ENCODE data around the gene VIPR2. TPM values are rescaled to one million over a fixed set of nuclear protein-coding genes. Genes with fewer than 3 reads are reported as not detected.

VIPR2 gene
- total RNA-seq, 1 experiment from 2014 or later, result not detected

DNA sequence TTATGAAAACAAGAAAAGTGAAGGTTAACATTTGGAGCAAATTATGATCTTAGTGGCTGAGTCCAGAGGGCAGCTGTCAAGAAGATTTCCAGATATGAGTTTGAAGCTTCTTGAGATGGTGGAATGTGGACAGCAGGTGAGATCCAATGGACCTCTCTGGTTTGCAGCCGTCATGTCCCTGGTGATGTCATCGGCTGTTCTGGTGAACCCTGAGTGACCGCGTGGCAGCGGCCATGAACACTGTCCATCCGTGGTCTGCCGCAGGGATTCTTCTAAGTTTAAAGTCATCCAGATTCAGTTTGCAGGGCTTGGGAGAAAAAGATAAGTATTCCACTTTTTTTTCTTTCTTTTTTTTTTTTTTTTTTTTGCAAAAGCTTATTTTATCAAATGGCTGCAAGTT is 15.8 kb upstream of the VIPR2 start:
- H3K27me3 ChIP-seq (replicated peaks; ENCODE audit: insufficient read depth, low read depth, low read length, poor library complexity), result peaks cover 28% of the 10 kb centered on the region
- no TSS peak for BruUV-seq (replicated peaks)
- H3K4me1 ChIP-seq (ENCODE audit: insufficient read depth, low read length, poor library complexity, severe bottlenecking), result no peaks in the 10 kb centered on the region
- H3K36me3 ChIP-seq (ENCODE audit: insufficient read depth, low read length, poor library complexity, severe bottlenecking), result no peaks in the 10 kb centered on the region
- intact Hi-C loops (cut with micrococcal nuclease; ENCODE audit: unreplicated experiment), result no loop called here
- no peak overlapping the region for H3K27ac ChIP-seq (ENCODE audit: low read depth, low read length, poor library complexity, severe bottlenecking)
- ChIA-PET POLR2A (ENCODE audit: low non-redundant PET) (no interaction called here), CTCF (no interaction called here)
- no peaks in the 10 kb centered on the region for H3K9me3 ChIP-seq (ENCODE audit: low read depth, low read length, poor library complexity, severe bottlenecking)
- TF ChIP-seq EZH2 (IDR thresholded peaks at IDR 0.05; ENCODE audit: borderline replicate concordance, low read depth, low read length, poor library complexity, severe bottlenecking), result no peak
- no peak for DNase-seq (ENCODE audit: low spot score)
- H3K4me3 ChIP-seq (ENCODE audit: low read depth, low read length, poor library complexity, severe bottlenecking), result no peak overlapping the region

- Histone ChIP-seq H3K36me3 (ENCODE audit: insufficient read depth, low read length, poor library complexity, severe bottlenecking) (no peaks in the 10 kb centered on the region), H3K27me3 (replicated peaks; ENCODE audit: insufficient read depth, low read depth, low read length, poor library complexity) (peaks cover 28% of the 10 kb centered on the region), H3K4me3 (ENCODE audit: low read depth, low read length, poor library complexity, severe bottlenecking) (no peak overlapping the region), H3K9me3 (ENCODE audit: low read depth, low read length, poor library complexity, severe bottlenecking) (no peaks in the 10 kb centered on the region), H3K27ac (ENCODE audit: low read depth, low read length, poor library complexity, severe bottlenecking) (no peak overlapping the region), H3K4me1 (ENCODE audit: insufficient read depth, low read length, poor library complexity, severe bottlenecking) (no peaks in the 10 kb centered on the region)
- no peak for TF ChIP-seq EZH2 (IDR thresholded peaks at IDR 0.05; ENCODE audit: borderline replicate concordance, low read depth, low read length, poor library complexity, severe bottlenecking)
- TF ChIP-seq, protein P1, sequence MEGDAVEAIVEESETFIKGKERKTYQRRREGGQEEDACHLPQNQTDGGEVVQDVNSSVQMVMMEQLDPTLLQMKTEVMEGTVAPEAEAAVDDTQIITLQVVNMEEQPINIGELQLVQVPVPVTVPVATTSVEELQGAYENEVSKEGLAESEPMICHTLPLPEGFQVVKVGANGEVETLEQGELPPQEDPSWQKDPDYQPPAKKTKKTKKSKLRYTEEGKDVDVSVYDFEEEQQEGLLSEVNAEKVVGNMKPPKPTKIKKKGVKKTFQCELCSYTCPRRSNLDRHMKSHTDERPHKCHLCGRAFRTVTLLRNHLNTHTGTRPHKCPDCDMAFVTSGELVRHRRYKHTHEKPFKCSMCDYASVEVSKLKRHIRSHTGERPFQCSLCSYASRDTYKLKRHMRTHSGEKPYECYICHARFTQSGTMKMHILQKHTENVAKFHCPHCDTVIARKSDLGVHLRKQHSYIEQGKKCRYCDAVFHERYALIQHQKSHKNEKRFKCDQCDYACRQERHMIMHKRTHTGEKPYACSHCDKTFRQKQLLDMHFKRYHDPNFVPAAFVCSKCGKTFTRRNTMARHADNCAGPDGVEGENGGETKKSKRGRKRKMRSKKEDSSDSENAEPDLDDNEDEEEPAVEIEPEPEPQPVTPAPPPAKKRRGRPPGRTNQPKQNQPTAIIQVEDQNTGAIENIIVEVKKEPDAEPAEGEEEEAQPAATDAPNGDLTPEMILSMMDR (conservative IDR thresholded peaks at IDR 0.05; ENCODE audit: low read depth, low read length), result no peak
- BruUV-seq (replicated peaks), result no TSS peak
- no peak for DNase-seq (ENCODE audit: low spot score)
- intact Hi-C loops (cut with micrococcal nuclease; ENCODE audit: unreplicated experiment), result no loop called here
- ChIA-PET CTCF (no interaction called here), POLR2A (ENCODE audit: low non-redundant PET) (no interaction called here)
Measured at GRCh38 chr7:159159731-159160130, 15.1 kb upstream of the VIPR2 start.

- H3K4me1 ChIP-seq (ENCODE audit: insufficient read depth, low read length, poor library complexity, severe bottlenecking), result no peaks in the 10 kb centered on the region
- ChIA-PET POLR2A (ENCODE audit: low non-redundant PET) (no interaction called here), CTCF (no interaction called here)
- DNase-seq (ENCODE audit: low spot score), result no peak
- intact Hi-C loops (cut with micrococcal nuclease; ENCODE audit: unreplicated experiment), result no loop called here
- peaks cover 28% of the 10 kb centered on the region for H3K27me3 ChIP-seq (replicated peaks; ENCODE audit: insufficient read depth, low read depth, low read length, poor library complexity)
- no peaks in the 10 kb centered on the region for H3K9me3 ChIP-seq (ENCODE audit: low read depth, low read length, poor library complexity, severe bottlenecking)
- H3K27ac ChIP-seq (ENCODE audit: low read depth, low read length, poor library complexity, severe bottlenecking), result no peak overlapping the region
- no peak overlapping the region for H3K4me3 ChIP-seq (ENCODE audit: low read depth, low read length, poor library complexity, severe bottlenecking)
- BruUV-seq (replicated peaks), result no TSS peak
- TF ChIP-seq, protein P1 (conservative IDR thresholded peaks at IDR 0.05; ENCODE audit: low read depth, low read length), result no peak
- no peak for TF ChIP-seq EZH2 (IDR thresholded peaks at IDR 0.05; ENCODE audit: borderline replicate concordance, low read depth, low read length, poor library complexity, severe bottlenecking)
- H3K36me3 ChIP-seq (ENCODE audit: insufficient read depth, low read length, poor library complexity, severe bottlenecking), result no peaks in the 10 kb centered on the region
Measured at GRCh38 chr7:159158888-159159405, 14.3 kb upstream of the VIPR2 start.
